Adrenal gland (tissue), 12 donors: ENCODE data around the gene RELA. TPM values are rescaled to one million over a fixed set of nuclear protein-coding genes. Genes with fewer than 3 reads are reported as not detected.

Experiments used
- DNase-seq, 7 donors: peaks; one replicate each; pipeline ENCODE4 v3.0.0-alpha.2; 2019 to 2020
- H3K27ac ChIP-seq, 5 donors: fragments of 200-600 bp; sonication (generic) in 4 of 5; 1 replicate in 3 of 5; 2 replicates in 2 of 5; pipeline versions ENCODE4 v1.5.1 to v1.8.0; 2016 to 2020; ENCODE audit warnings: mild to moderate bottlenecking in 1 of 5
- H3K27me3 ChIP-seq: fragments of 200-600 bp; 2 replicates; pipeline ENCODE4 v1.8.0; 2021
- H3K36me3 ChIP-seq, 2 donors: fragments of 200-600 bp; replicated peaks in 1 of 2; 1 replicate in 1 of 2; 2 replicates in 1 of 2; pipeline versions ENCODE4 v1.5.1 to v1.8.0; 2018 to 2022
- H3K4me1 ChIP-seq, 2 donors: fragments of 200-600 bp; replicated peaks in 1 of 2; 1 replicate in 1 of 2; 2 replicates in 1 of 2; pipeline versions ENCODE4 v1.5.1 to v1.8.0; 2018 to 2021
- H3K4me3 ChIP-seq, 4 donors: fragments of 200-600 bp; sonication (generic) in 3 of 4; one replicate each; pipeline ENCODE4 v1.5.1; 2016 to 2018
- H3K9me3 ChIP-seq, 3 donors: fragments of 200-600 bp; sonication (generic) in 1 of 3; replicated peaks in 1 of 3; 1 replicate in 2 of 3; 2 replicates in 1 of 3; pipeline versions ENCODE4 v1.5.1 to v1.8.0; 2016 to 2021
- CTCF ChIP-seq, 6 experiments: fragments of 450-650 bp in 4 of 6; fragments of 200-600 bp in 2 of 6; sonication (generic) in 1 of 6; IDR thresholded peaks; 1 replicate in 5 of 6; 2 replicates in 1 of 6; pipeline versions ENCODE4 v1.5.1 to v1.8.0; 2016 to 2021; ENCODE audit warnings: antibody characterized with exemption in 6 of 6, mild to moderate bottlenecking in 2 of 6, moderate library complexity in 1 of 6
- POLR2A ChIP-seq, 2 donors: fragments of 450-650 bp; IDR thresholded peaks; one replicate each; pipeline ENCODE4 v1.6.1; 2017; ENCODE audit warnings: antibody characterized with exemption in 2 of 2, mild to moderate bottlenecking in 2 of 2, moderate library complexity in 1 of 2
- WGBS, 4 donors: extraction: QIAGEN DNeasy Blood & Tissue Kit in 2 of 4; methylation state at CpG; one replicate each; pipeline versions ENCODE4 v1.1.5 to v1.1.7; 2013 to 2017; 5-methylcytosine and 5-hydroxymethylcytosine counted together
- intact Hi-C, 2 donors: fragments of 100-400 bp; cut with DNase I; formaldehyde crosslinking; loops; one replicate each; pipeline versions ENCODE4 v1.14.1 to v1.15.0; 2022 to 2023
- polyA plus RNA-seq, 3 donors: library from polyadenylated mRNA; stranded (reverse); fragments of 200-250 nt in 2 of 3; fragments of 350-450 nt in 1 of 3; fragmentation: Illumina TruSeq in 1 of 3; extraction: RNeasy Lipid Tissue Mini Kit (QIAGEN cat#74804) in 1 of 3; gene quantifications; one replicate each; pipeline ENCODE4 v1.2.3, GENCODE V29; 2013 to 2014
- total RNA-seq, 9 donors: library from RNA; depleted of rRNA in 4 of 9; stranded (reverse); fragments of >200 nt in 4 of 9; fragments of 120-200 nt in 1 of 9; fragmentation: NEBNext Ultra II Directional in 1 of 9; extraction: Animal tissue kit (Norgen Biotek cat#: 25700) in 1 of 9; gene quantifications; one replicate each; pipeline versions ENCODE4 v1.1.0 to v1.2.4, GENCODE V29; 2013 to 2023
- donor health status: healthy with polysubstance abuse.
- donor health status: Bipolar disorder and iron deficiency.
- donor health status: DM: yes; HTN: yes; CAD: no.
- donor health status: DM: no; HTN: no; CAD: no.
- donor health status: DM: no; HTN: no; CAD: no.
- donor health status: DM: yes; HTN: yes; CAD: no.

The RELA gene
- total and polyA plus RNA-seq, 12 donors = 19.3 to 76.2 (median 64.1) TPM

- H3K27me3 ChIP-seq = no peaks in the 10 kb centered on the region
- intact Hi-C loops = no loop called here
- peaks cover 13 to 39% of the 10 kb centered on the region in 2 donors for H3K4me1 ChIP-seq
- WGBS, 4 donors = 15 to 19% (median 17%) methylated on average over 24 to 28 of the region's 28 CpGs
- H3K9me3 ChIP-seq = no peaks in the 10 kb centered on the region
- H3K27ac ChIP-seq = peak overlapping the region; percentile 50 to 97 (median 96)
- TF ChIP-seq CTCF (IDR thresholded peaks at IDR 0.05) (no peak), POLR2A (IDR thresholded peaks at IDR 0.05) (no peak)
- peak; percentile 43 to 82 (median 69) for DNase-seq
- H3K36me3 ChIP-seq = peaks cover 0 to 58% of the 10 kb centered on the region in 2 donors
- peak overlapping the region in 2 of 4 donors; percentile 24 to 50 for H3K4me3 ChIP-seq
These were observed 10.9 kb downstream of the RELA start for GRCh38 chr11:65651589-65652510.

- Histone ChIP-seq H3K27ac (peak overlapping the region; percentile 50 to 97 (median 96)), H3K9me3 (no peaks in the 10 kb centered on the region), H3K27me3 (no peaks in the 10 kb centered on the region), H3K36me3 (peaks cover 0 to 52% of the 10 kb centered on the region in 2 donors), H3K4me1 (peaks cover 13 to 39% of the 10 kb centered on the region in 2 donors), H3K4me3 (no peak overlapping the region)
- 86 to 95% (median 93%) methylated on average over 2 to 3 of the region's 3 CpGs for WGBS, 4 donors
- no peak for TF ChIP-seq POLR2A (IDR thresholded peaks at IDR 0.05)
- no peak for TF ChIP-seq CTCF (IDR thresholded peaks at IDR 0.05)
- DNase-seq = peak in 2 of 7 donors; percentile 6 to 29
- intact Hi-C loops = no loop called here
These were observed 11.5 kb downstream of the RELA start for GRCh38 chr11:65651339-65651588.

GRCh38 chr11:65650547-65651338, 12.0 kb downstream of the RELA start:
- peak in 3 of 7 donors; percentile 13 to 26 (median 25) for DNase-seq
- intact Hi-C loops = no loop called here
- peaks cover 13 to 39% of the 10 kb centered on the region in 2 donors for H3K4me1 ChIP-seq
- H3K4me3 ChIP-seq = no peak overlapping the region
- H3K27me3 ChIP-seq = no peaks in the 10 kb centered on the region
- H3K9me3 ChIP-seq = no peaks in the 10 kb centered on the region
- TF ChIP-seq CTCF (IDR thresholded peaks at IDR 0.05) = no peak
- no peak for TF ChIP-seq POLR2A (IDR thresholded peaks at IDR 0.05)
- peaks cover 0 to 47% of the 10 kb centered on the region in 2 donors for H3K36me3 ChIP-seq
- peak overlapping the region in 3 of 5 donors; percentile 95 to 97 (median 96) for H3K27ac ChIP-seq
- WGBS, 4 donors = 73 to 82% (median 80%) methylated on average over 13 to 20 of the region's 20 CpGs
